K562 (cell line): Measurements from ENCODE around the gene CTBP2. TPM values are rescaled to one million over a fixed set of nuclear protein-coding genes. Genes with fewer than 3 reads are reported as not detected.
A peak's percentile ranks its signal among the peaks of the same experiment; 100 is the strongest.

Experiments
- ATAC-seq: fragments of 200-7000 bp; cut with Tn5 transposase; 3 replicates; pipeline ENCODE4 v1.9.1; 2020; ENCODE audit warnings: moderate library complexity
- BruUV-seq: library from RNA; stranded (reverse); fragments of 400-500 nt; replicated peaks from 2 replicates; lab custom pipeline; 2021; lab: Mats Ljungman, UMichigan
- CTCF ChIA-PET: fragments of 300-600 bp; formaldehyde crosslinking; extraction: SDS; loops from one replicate; lab custom pipeline; 2021; ENCODE audit warnings: low intra/inter-chr PET ratio; lab: Yijun Ruan, JAX
- POLR2A ChIA-PET: fragments of 300-600, 350-650 bp; sonication (Branson Sonifier 250); formaldehyde crosslinking; extraction: SDS; loops from one replicate; lab custom pipeline; 2021; ENCODE audit warnings: antibody characterized with exemption, inconsistent platforms; lab: Yijun Ruan, JAX
- DNase-seq, 4 experiments: peaks; one replicate each; pipeline versions ENCODE4 v3.0.0 to v3.0.0-alpha.2; 2011 to 2018; ENCODE audit warnings: low spot score in 3 of 4, mixed read lengths in 3 of 4; ENCODE audit errors: extremely low read depth in 1 of 4
- FAIRE-seq: peaks from 2 replicates; lab custom pipeline; 2011; peaks lifted over from hg19 to GRCh38; lab: Jason Lieb, UNC
- H2AFZ ChIP-seq: 2 replicates; pipeline ENCODE4 v1.6.0; 2011; ENCODE audit warnings: low read depth, low read length, control low read depth, inconsistent platforms
- H3K27ac ChIP-seq: fragments of 200-600 bp; 3 replicates; pipeline ENCODE4 v1.8.0; 2011; ENCODE audit warnings: low read depth, mild to moderate bottlenecking, control low read depth, inconsistent platforms, low read length, moderate library complexity, mixed read lengths; ENCODE audit errors: extremely low read depth
- H3K27me3 ChIP-seq, 2 experiments: fragments of 300-600 bp in 1 of 2; 2 replicates in 1 of 2; 3 replicates in 1 of 2; pipeline versions ENCODE4 v1.6.0 to v1.8.0; 2011; ENCODE audit warnings: inconsistent platforms in 2 of 2, low read length in 2 of 2, mild to moderate bottlenecking in 1 of 2, mixed read lengths in 1 of 2, moderate library complexity in 1 of 2; ENCODE audit not compliant: control insufficient read depth in 2 of 2, insufficient read depth in 2 of 2
- H3K36me3 ChIP-seq: fragments of 300-600 bp; 3 replicates; pipeline ENCODE4 v1.8.0; 2011; ENCODE audit warnings: mild to moderate bottlenecking, low read length, inconsistent platforms; ENCODE audit not compliant: control insufficient read depth, insufficient read depth
- H3K4me1 ChIP-seq, 2 experiments: fragments of 200-600 bp in 1 of 2; replicated peaks in 1 of 2; 2 replicates in 1 of 2; 3 replicates in 1 of 2; pipeline versions ENCODE4 v1.5.1 to v1.8.0; 2011; ENCODE audit warnings: inconsistent platforms in 2 of 2, low read length in 2 of 2, mild to moderate bottlenecking in 1 of 2, mixed read lengths in 1 of 2, moderate library complexity in 1 of 2; ENCODE audit not compliant: control insufficient read depth in 2 of 2, insufficient read depth in 2 of 2
- H3K4me2 ChIP-seq: 2 replicates; pipeline ENCODE4 v1.6.1; 2011; ENCODE audit warnings: low read length, control low read depth, inconsistent platforms, mixed read lengths; ENCODE audit not compliant: insufficient read depth
- H3K4me3 ChIP-seq: fragments of 200-600 bp; sonication (generic), shearing (Covaris generic); 2 replicates; pipeline ENCODE4 v1.5.1; 2016; ENCODE audit warnings: control low read depth, inconsistent platforms
- H3K79me2 ChIP-seq: fragments of 200-600 bp; 3 replicates; pipeline ENCODE4 v1.8.0; 2011; ENCODE audit warnings: low read length, inconsistent platforms; ENCODE audit not compliant: control insufficient read depth, insufficient read depth
- H3K9ac ChIP-seq, 2 experiments: 2 replicates each; pipeline versions ENCODE4 v1.6.0 to v1.6.1; 2011; ENCODE audit warnings: low read depth in 2 of 2, low read length in 2 of 2, control low read depth in 1 of 2, inconsistent platforms in 1 of 2, mild to moderate bottlenecking in 1 of 2, mixed read lengths in 1 of 2; ENCODE audit not compliant: insufficient read depth in 1 of 2
- H3K9me1 ChIP-seq: one replicate; pipeline ENCODE4 v1.6.0; 2011; ENCODE audit warnings: inconsistent platforms, mild to moderate bottlenecking, low read length, moderate library complexity; ENCODE audit not compliant: control insufficient read depth, insufficient read depth
- H3K9me3 ChIP-seq: replicated peaks from 2 replicates; pipeline ENCODE4 v1.5.1; 2011; ENCODE audit warnings: low read depth, low read length, inconsistent platforms; ENCODE audit not compliant: control insufficient read depth, insufficient read depth
- H4K20me1 ChIP-seq: replicated peaks from 2 replicates; pipeline ENCODE4 v1.6.1; 2011; ENCODE audit warnings: low read length, inconsistent platforms, mixed read lengths; ENCODE audit not compliant: control insufficient read depth, insufficient read depth
- BCOR ChIP-seq: fragments of 450-650 bp; IDR thresholded peaks from 2 replicates; pipeline ENCODE4 v1.6.1; 2016
- CCNT2 ChIP-seq: IDR thresholded peaks from 2 replicates; pipeline ENCODE4 v1.6.1; 2011; ENCODE audit warnings: borderline replicate concordance, low read depth, mild to moderate bottlenecking, moderate library complexity, mixed read lengths, low read length; ENCODE audit not compliant: insufficient read length; ENCODE audit errors: extremely low read depth
- CSDE1 ChIP-seq, 2 experiments: fragments of 450-650 bp; IDR thresholded peaks; 2 replicates each; pipeline ENCODE4 v1.6.1; 2016; ENCODE audit warnings: mild to moderate bottlenecking in 1 of 2
- EHMT2 ChIP-seq: fragments of 450-650 bp; IDR thresholded peaks from 2 replicates; pipeline ENCODE4 v1.6.1; 2018; ENCODE audit warnings: antibody characterized with exemption
- ETV6 ChIP-seq, 3 experiments: fragments of 150-350 bp in 1 of 3; sonication (generic) in 1 of 3; formaldehyde crosslinking in 1 of 3; IDR thresholded peaks; 2 replicates each; pipeline versions ENCODE4 v1.6.1 to v1.8.0; 2014 to 2022; ENCODE audit warnings: borderline replicate concordance in 2 of 3, low read depth in 2 of 3, antibody characterized with exemption in 1 of 3, low read length in 1 of 3, mild to moderate bottlenecking in 1 of 3, missing genetic modification reagents in 1 of 3
- HEY1 ChIP-seq: fragments of 250-450 bp; sonication (Bioruptor Pico); IDR thresholded peaks from 2 replicates; pipeline ENCODE4 v1.5.0; 2020; ENCODE audit warnings: mild to moderate bottlenecking, moderate library complexity, borderline replicate concordance
- MITF ChIP-seq: IDR thresholded peaks from 2 replicates; pipeline ENCODE4 v1.6.1; 2014; ENCODE audit warnings: antibody characterized with exemption
- TFAM ChIP-seq: fragments of 250-450 bp; sonication (Bioruptor Pico); conservative IDR thresholded peaks from 2 replicates; pipeline ENCODE4 v1.5.0; 2021; ENCODE audit warnings: mild to moderate bottlenecking, moderate library complexity
- ZBTB34 ChIP-seq: fragments of 250-450 bp; sonication (Bioruptor Pico); IDR thresholded peaks from 2 replicates; pipeline ENCODE4 v1.8.0; 2021; ENCODE audit warnings: mild to moderate bottlenecking, moderate library complexity
- ZKSCAN8 ChIP-seq: fragments of 200-800 bp; sonication (Bioruptor generic); IDR thresholded peaks from 2 replicates; pipeline ENCODE4 v1.6.1; 2016; ENCODE audit warnings: missing genetic modification characterization, missing compliant biosample characterization
- ZNF121 ChIP-seq: sonication (generic); formaldehyde crosslinking; conservative IDR thresholded peaks from 2 replicates; pipeline ENCODE4 v1.8.0; 2022; ENCODE audit warnings: missing genetic modification reagents
- ZNF174 ChIP-seq: fragments of 250-450 bp; sonication (Bioruptor Pico); IDR thresholded peaks from 2 replicates; pipeline ENCODE4 v1.4.0; 2020; ENCODE audit warnings: mild to moderate bottlenecking
- ZNF584 ChIP-seq: fragments of 200-800 bp; sonication (Bioruptor generic); IDR thresholded peaks from 2 replicates; pipeline ENCODE4 v1.6.1; 2016; ENCODE audit warnings: low read depth, mild to moderate bottlenecking, missing genetic modification characterization, missing compliant biosample characterization
- WGBS: fragments of 100-300 bp; shearing (Covaris generic); methylation state at CpG from one replicate; pipeline ENCODE4 v1.1.6; 2016; ENCODE audit warnings: low coverage, mixed read lengths; ENCODE audit not compliant: insufficient coverage; ENCODE audit errors: missing lambda C conversion rate; 5-methylcytosine and 5-hydroxymethylcytosine counted together
- in situ Hi-C: fragments of 300-500 bp; cut with MboI; formaldehyde crosslinking; loops from 4 replicates; pipeline ENCODE4 v1.15.0; 2018; ENCODE audit warnings: inconsistent platforms, mixed read lengths
- intact Hi-C: fragments of 100-400 bp; cut with micrococcal nuclease; formaldehyde crosslinking; loops from 2 replicates; pipeline ENCODE4 v1.14.2; 2022
- polyA plus RNA-seq, 8 experiments: library from polyadenylated mRNA; depleted of rRNA in 4 of 8; stranded (reverse) in 5 of 8; unstranded in 3 of 8; fragments of >200 nt; fragmentation: Nextera tagmentation in 2 of 8; fragmentation: Illumina TruSeq in 1 of 8; extraction: Ambion mirVana in 2 of 8; extraction: Trizol in 1 of 8; gene quantifications; 2 replicates each; pipeline versions ENCODE4 v1.2.1 to v1.2.3, GENCODE V29; 2011 to 2014; ENCODE audit warnings: inconsistent platforms in 1 of 8, missing spikeins in 1 of 8
- total RNA-seq, 7 experiments: library from RNA; depleted of rRNA in 6 of 7; stranded (reverse); fragments of >200 nt in 6 of 7; fragmentation: Illumina TruSeq in 2 of 7; extraction: Trizol in 2 of 7; gene quantifications; 2 replicates each; pipeline versions ENCODE4 v1.2.1 to v1.2.3, GENCODE V29; 2011 to 2021; ENCODE audit warnings: low replicate concordance in 1 of 7
- TF ChIP-seq, protein P1 (sequence below), 2 experiments: IDR thresholded peaks; 2 replicates each; pipeline ENCODE4 v1.6.1; 2012; ENCODE audit warnings: improper control_type of control experiment in 2 of 2, low read depth in 2 of 2, low read length in 2 of 2, borderline replicate concordance in 1 of 2
- TF ChIP-seq, protein P2 (sequence below): fragments of 250-450 bp; sonication (Bioruptor Pico); IDR thresholded peaks from 2 replicates; pipeline ENCODE4 v1.5.0; 2021

The CTBP2 gene
- total and polyA plus RNA-seq, 9 of the 15 experiments (the other 6 are each of a cell fraction or from before 2014, with no cell fraction given) = 1.3 to 8.8 (median 5.1) TPM

GRCh38 chr10:124949543-124949942 is 210.8 kb downstream of the CTBP2 start:
- peak in 2 of 4 experiments; percentile 1 for DNase-seq
- FAIRE-seq = no peak
- BruUV-seq = no TSS peak
- ChIA-PET POLR2A (no interaction called here), CTCF (no interaction called here)
- no peak overlapping the region for H2AFZ ChIP-seq
- WGBS = 92% methylated on average over 4 of the region's 5 CpGs
- in situ Hi-C loops (loop anchor here (25.0 kb wide), 1 partner anchor 213 kb away; the partner anchor contains the start of gene CTBP2), intact Hi-C loops (loop anchor here (10.0 kb wide), 1 partner anchor 205 kb away; no protein-coding TSS in a partner anchor)
- no peak overlapping the region for H3K4me3 ChIP-seq
- H3K9ac ChIP-seq = no peak overlapping the region
- ATAC-seq = no peak
- H3K27me3 ChIP-seq = no peaks in the 10 kb centered on the region
- peaks cover 0 to 12% of the 10 kb centered on the region in 2 experiments; a peak in 2 of 5 replicates for H3K4me1 ChIP-seq
- peaks cover 2% of the 10 kb centered on the region for H3K9me1 ChIP-seq
- H3K36me3 ChIP-seq = peaks cover 18% of the 10 kb centered on the region; the same call in 1 of the 3 replicates
- no peak overlapping the region for H3K27ac ChIP-seq
- peaks cover 27% of the 10 kb centered on the region; the same call in 1 of the 2 replicates for H4K20me1 ChIP-seq
- peaks cover 67% of the 10 kb centered on the region for H3K79me2 ChIP-seq
- H3K9me3 ChIP-seq = no peaks in the 10 kb centered on the region
- no peak overlapping the region for H3K4me2 ChIP-seq
- no peak for TF ChIP-seq CCNT2
- TF ChIP-seq EHMT2 = no peak
- TF ChIP-seq, protein P1, sequence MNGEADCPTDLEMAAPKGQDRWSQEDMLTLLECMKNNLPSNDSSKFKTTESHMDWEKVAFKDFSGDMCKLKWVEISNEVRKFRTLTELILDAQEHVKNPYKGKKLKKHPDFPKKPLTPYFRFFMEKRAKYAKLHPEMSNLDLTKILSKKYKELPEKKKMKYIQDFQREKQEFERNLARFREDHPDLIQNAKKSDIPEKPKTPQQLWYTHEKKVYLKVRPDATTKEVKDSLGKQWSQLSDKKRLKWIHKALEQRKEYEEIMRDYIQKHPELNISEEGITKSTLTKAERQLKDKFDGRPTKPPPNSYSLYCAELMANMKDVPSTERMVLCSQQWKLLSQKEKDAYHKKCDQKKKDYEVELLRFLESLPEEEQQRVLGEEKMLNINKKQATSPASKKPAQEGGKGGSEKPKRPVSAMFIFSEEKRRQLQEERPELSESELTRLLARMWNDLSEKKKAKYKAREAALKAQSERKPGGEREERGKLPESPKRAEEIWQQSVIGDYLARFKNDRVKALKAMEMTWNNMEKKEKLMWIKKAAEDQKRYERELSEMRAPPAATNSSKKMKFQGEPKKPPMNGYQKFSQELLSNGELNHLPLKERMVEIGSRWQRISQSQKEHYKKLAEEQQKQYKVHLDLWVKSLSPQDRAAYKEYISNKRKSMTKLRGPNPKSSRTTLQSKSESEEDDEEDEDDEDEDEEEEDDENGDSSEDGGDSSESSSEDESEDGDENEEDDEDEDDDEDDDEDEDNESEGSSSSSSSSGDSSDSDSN (IDR thresholded peaks at IDR 0.05; ENCODE audit: borderline replicate concordance in 1 of 2, low read depth in 2 of 2, low read length in 2 of 2) = no peak
- TF ChIP-seq ETV6 (IDR thresholded peaks at IDR 0.05; ENCODE audit: borderline replicate concordance in 1 of 2, low read depth in 2 of 2, low read length in 1 of 2) = no peak
- TF ChIP-seq ETV6 (CRISPR knock-in tag; IDR thresholded peaks at IDR 0.05; ENCODE audit: borderline replicate concordance) = no peak
- no peak for TF ChIP-seq BCOR
- no peak for TF ChIP-seq HEY1 (CRISPR knock-in tag)
- TF ChIP-seq, protein P2, sequence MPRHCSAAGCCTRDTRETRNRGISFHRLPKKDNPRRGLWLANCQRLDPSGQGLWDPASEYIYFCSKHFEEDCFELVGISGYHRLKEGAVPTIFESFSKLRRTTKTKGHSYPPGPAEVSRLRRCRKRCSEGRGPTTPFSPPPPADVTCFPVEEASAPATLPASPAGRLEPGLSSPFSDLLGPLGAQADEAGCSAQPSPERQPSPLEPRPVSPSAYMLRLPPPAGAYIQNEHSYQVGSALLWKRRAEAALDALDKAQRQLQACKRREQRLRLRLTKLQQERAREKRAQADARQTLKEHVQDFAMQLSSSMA (CRISPR knock-in tag) = no peak
- TF ChIP-seq ZNF174 (CRISPR knock-in tag) = no peak
- TF ChIP-seq CSDE1 (IDR thresholded peaks at IDR 0.05) = no peak
- TF ChIP-seq ZKSCAN8 = no peak
- no peak for TF ChIP-seq TFAM (CRISPR knock-in tag)
- TF ChIP-seq ZNF121 = no peak
- no peak for TF ChIP-seq MITF
- TF ChIP-seq ZBTB34 (CRISPR knock-in tag) = no peak
- TF ChIP-seq ZNF584 (CRISPR knock-in tag) = no peak
